Lower leg skin (tissue), 3 donors: ENCODE results near the gene CHIC2.

Experiments used
- POLR2A ChIP-seq, 2 donors: fragments of 450-650 bp; IDR thresholded peaks; one replicate each; pipeline ENCODE4 v1.6.1; 2016 to 2017; ENCODE audit warnings: antibody characterized with exemption in 2 of 2, mild to moderate bottlenecking in 1 of 2, moderate library complexity in 1 of 2
- TF ChIP-seq, protein P1 (sequence below), 3 donors: fragments of 450-650 bp; IDR thresholded peaks; one replicate each; pipeline ENCODE4 v1.5.1; 2016; ENCODE audit warnings: antibody characterized with exemption in 3 of 3, mild to moderate bottlenecking in 3 of 3, moderate library complexity in 2 of 3

DNA sequence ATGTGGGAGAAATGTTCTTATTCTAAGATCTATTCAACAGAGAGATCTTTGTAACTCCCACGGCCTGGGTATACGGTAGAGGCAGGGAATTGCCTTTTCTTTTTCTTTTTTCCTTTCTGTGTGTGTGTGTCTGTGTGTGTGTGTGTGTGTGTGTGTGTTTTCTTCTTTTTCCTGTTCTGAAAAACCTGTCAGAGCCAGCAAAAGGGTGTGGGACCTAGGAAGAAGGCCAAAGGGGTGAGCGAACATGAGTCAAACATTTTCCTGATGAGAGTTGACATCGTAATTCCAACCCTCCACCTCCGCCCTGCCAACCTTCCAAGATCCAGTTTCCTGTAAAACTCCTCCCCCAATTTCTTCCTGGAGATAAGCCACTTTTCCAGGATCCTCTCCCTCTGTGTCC, 2.8 kb upstream of the CHIC2 start:
- TF ChIP-seq, protein P1, sequence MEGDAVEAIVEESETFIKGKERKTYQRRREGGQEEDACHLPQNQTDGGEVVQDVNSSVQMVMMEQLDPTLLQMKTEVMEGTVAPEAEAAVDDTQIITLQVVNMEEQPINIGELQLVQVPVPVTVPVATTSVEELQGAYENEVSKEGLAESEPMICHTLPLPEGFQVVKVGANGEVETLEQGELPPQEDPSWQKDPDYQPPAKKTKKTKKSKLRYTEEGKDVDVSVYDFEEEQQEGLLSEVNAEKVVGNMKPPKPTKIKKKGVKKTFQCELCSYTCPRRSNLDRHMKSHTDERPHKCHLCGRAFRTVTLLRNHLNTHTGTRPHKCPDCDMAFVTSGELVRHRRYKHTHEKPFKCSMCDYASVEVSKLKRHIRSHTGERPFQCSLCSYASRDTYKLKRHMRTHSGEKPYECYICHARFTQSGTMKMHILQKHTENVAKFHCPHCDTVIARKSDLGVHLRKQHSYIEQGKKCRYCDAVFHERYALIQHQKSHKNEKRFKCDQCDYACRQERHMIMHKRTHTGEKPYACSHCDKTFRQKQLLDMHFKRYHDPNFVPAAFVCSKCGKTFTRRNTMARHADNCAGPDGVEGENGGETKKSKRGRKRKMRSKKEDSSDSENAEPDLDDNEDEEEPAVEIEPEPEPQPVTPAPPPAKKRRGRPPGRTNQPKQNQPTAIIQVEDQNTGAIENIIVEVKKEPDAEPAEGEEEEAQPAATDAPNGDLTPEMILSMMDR (IDR thresholded peaks at IDR 0.05) = no peak
- no peak for TF ChIP-seq POLR2A (IDR thresholded peaks at IDR 0.05)
